SK-N-SH (cell line): Measurements from ENCODE around the gene HSPA4L. TPM values are rescaled to one million over a fixed set of nuclear protein-coding genes. Genes with fewer than 3 reads are reported as not detected.
A peak's percentile ranks its signal among the peaks of the same experiment; 100 is the strongest.

Source experiments
- CTCF ChIA-PET: fragments of 300-600, 350-600 bp; formaldehyde crosslinking; extraction: SDS; loops from one replicate; lab custom pipeline; 2021; lab: Yijun Ruan, JAX
- POLR2A ChIA-PET: fragments of 350-600 bp; sonication (Branson Sonifier 250); formaldehyde crosslinking; extraction: SDS; loops from one replicate; lab custom pipeline; 2020; ENCODE audit warnings: antibody characterized with exemption, inconsistent platforms; lab: Yijun Ruan, JAX
- DNase-seq: peaks from one replicate; pipeline ENCODE4 v3.0.0; 2012
- H2AFZ ChIP-seq: fragments of 200-600 bp; sonication (generic); 2 replicates; pipeline ENCODE4 v1.8.1; 2016; ENCODE audit warnings: antibody characterized with exemption, mild to moderate bottlenecking, low read depth
- H3F3A ChIP-seq: fragments of 200-600 bp; sonication (generic); replicated peaks from 2 replicates; pipeline ENCODE3; 2016; ENCODE audit warnings: antibody characterized with exemption, mild to moderate bottlenecking; ENCODE audit not compliant: insufficient read depth
- H3K27ac ChIP-seq, 2 experiments: fragments of 200-500 bp in 1 of 2; fragments of 200-600 bp in 1 of 2; sonication (Bioruptor generic) in 1 of 2; sonication (generic), shearing (Covaris generic) in 1 of 2; 2 replicates each; pipeline versions ENCODE4 v1.5.1 to v1.6.1; 2014 to 2016; ENCODE audit warnings: low read depth in 2 of 2, inconsistent platforms in 1 of 2, low read length in 1 of 2, mild to moderate bottlenecking in 1 of 2, mixed read lengths in 1 of 2
- H3K27me3 ChIP-seq: fragments of 200-600 bp; sonication (generic), shearing (Covaris generic); 2 replicates; pipeline ENCODE4 v1.6.1; 2016; ENCODE audit warnings: mixed run types; ENCODE audit not compliant: insufficient read depth
- H3K36me3 ChIP-seq, 2 experiments: fragments of 200-500 bp in 1 of 2; fragments of 200-600 bp in 1 of 2; sonication (Bioruptor generic) in 1 of 2; sonication (generic) in 1 of 2; replicated peaks in 1 of 2; 2 replicates each; pipeline versions ENCODE3 to v1.5.1; 2014 to 2016; ENCODE audit warnings: low read length in 1 of 2, mild to moderate bottlenecking in 1 of 2; ENCODE audit not compliant: insufficient read depth in 2 of 2, control insufficient read depth in 1 of 2
- H3K4me1 ChIP-seq, 2 experiments: fragments of 200-500 bp in 1 of 2; fragments of 200-600 bp in 1 of 2; sonication (Bioruptor generic) in 1 of 2; sonication (generic), shearing (Covaris generic) in 1 of 2; 2 replicates each; pipeline versions ENCODE4 v1.5.1 to v1.6.1; 2014 to 2016; ENCODE audit warnings: low read depth in 1 of 2, low read length in 1 of 2, mixed run types in 1 of 2; ENCODE audit not compliant: insufficient read depth in 2 of 2, control insufficient read depth in 1 of 2
- H3K4me2 ChIP-seq: fragments of 200-600 bp; sonication (generic), shearing (Covaris generic); 2 replicates; pipeline ENCODE4 v1.6.1; 2017; ENCODE audit warnings: mixed run types
- H3K4me3 ChIP-seq, 2 experiments: fragments of 200-500 bp in 1 of 2; fragments of 200-600 bp in 1 of 2; sonication (Bioruptor generic) in 1 of 2; sonication (generic), shearing (Covaris generic) in 1 of 2; 2 replicates each; pipeline versions ENCODE4 v1.5.1 to v1.8.1; 2014 to 2016; ENCODE audit warnings: low read depth in 2 of 2, inconsistent platforms in 1 of 2, low read length in 1 of 2, mild to moderate bottlenecking in 1 of 2, mixed read lengths in 1 of 2, moderate library complexity in 1 of 2
- H3K79me2 ChIP-seq: fragments of 200-600 bp; sonication (generic); 2 replicates; pipeline ENCODE4 v1.8.1; 2017; ENCODE audit warnings: mild to moderate bottlenecking; ENCODE audit not compliant: insufficient read depth
- H3K9ac ChIP-seq: fragments of 200-600 bp; sonication (generic); 2 replicates; pipeline ENCODE4 v1.6.1; 2017; ENCODE audit warnings: mixed run types
- H3K9me2 ChIP-seq: fragments of 200-600 bp; sonication (generic); 2 replicates; pipeline ENCODE4 v1.6.1; 2017; ENCODE audit warnings: mixed run types
- H3K9me3 ChIP-seq: fragments of 200-600 bp; sonication (generic); 2 replicates; pipeline ENCODE4 v1.6.1; 2017; ENCODE audit warnings: mixed run types, mild to moderate bottlenecking, moderate library complexity
- H4K20me1 ChIP-seq: fragments of 200-600 bp; sonication (generic); 2 replicates; pipeline ENCODE4 v1.6.1; 2017; ENCODE audit warnings: mild to moderate bottlenecking, mixed run types; ENCODE audit not compliant: insufficient read depth
- FOSL2 ChIP-seq: IDR thresholded peaks from 2 replicates; pipeline ENCODE4 v1.4.0; 2012; ENCODE audit warnings: low read depth, mild to moderate bottlenecking, moderate library complexity, borderline replicate concordance
- FOXM1 ChIP-seq: IDR thresholded peaks from 2 replicates; pipeline ENCODE4 v1.4.0; 2012; ENCODE audit warnings: low read depth, mild to moderate bottlenecking
- GABPA ChIP-seq: IDR thresholded peaks from 2 replicates; pipeline ENCODE4 v1.4.0; 2012; ENCODE audit warnings: low read depth, mild to moderate bottlenecking
- GATA2 ChIP-seq: sonication (generic); formaldehyde crosslinking; IDR thresholded peaks from 2 replicates; pipeline ENCODE4 v1.5.0; 2020; ENCODE audit warnings: mild to moderate bottlenecking, missing genetic modification reagents
- MAX ChIP-seq: IDR thresholded peaks from 2 replicates; pipeline ENCODE4 v1.4.0; 2012; ENCODE audit warnings: low read depth
- MEF2A ChIP-seq: IDR thresholded peaks from 2 replicates; pipeline ENCODE4 v1.4.0; 2012; ENCODE audit warnings: low read depth, borderline replicate concordance
- POLR2AphosphoS5 ChIP-seq: IDR thresholded peaks from 2 replicates; pipeline ENCODE4 v1.6.1; 2012; ENCODE audit warnings: low read depth, low read length
- RAD21 ChIP-seq: IDR thresholded peaks from 2 replicates; pipeline ENCODE4 v1.6.1; 2012; ENCODE audit warnings: mild to moderate bottlenecking, low read length
- SMC3 ChIP-seq: IDR thresholded peaks from 2 replicates; pipeline ENCODE4 v1.6.1; 2012; ENCODE audit warnings: low read depth, low read length, improper control_type of control experiment
- WGBS: methylation state at CpG from one replicate; pipeline ENCODE4 v1.1.6; 2017; ENCODE audit warnings: low lambda C conversion rate; 5-methylcytosine and 5-hydroxymethylcytosine counted together
- polyA plus RNA-seq, 3 experiments: library from polyadenylated mRNA; depleted of rRNA; stranded (reverse); fragments of >200 nt; gene quantifications; 2 replicates each; pipeline ENCODE4 v1.2.3, GENCODE V29; 2012
- TF ChIP-seq, protein P1 (sequence below): fragments of 200-600 bp; sonication (generic); IDR thresholded peaks from 2 replicates; pipeline ENCODE4 v1.6.1; 2017; ENCODE audit warnings: antibody characterized with exemption, mild to moderate bottlenecking, moderate library complexity
- TF ChIP-seq, protein P2 (sequence below): IDR thresholded peaks from 2 replicates; pipeline ENCODE4 v1.6.1; 2012; ENCODE audit warnings: mild to moderate bottlenecking, low read depth, low read length, moderate library complexity

Gene HSPA4L
- polyA plus RNA-seq, 1 of the 3 experiments (the other 2 are of a cell fraction): 1.6 TPM

DNA sequence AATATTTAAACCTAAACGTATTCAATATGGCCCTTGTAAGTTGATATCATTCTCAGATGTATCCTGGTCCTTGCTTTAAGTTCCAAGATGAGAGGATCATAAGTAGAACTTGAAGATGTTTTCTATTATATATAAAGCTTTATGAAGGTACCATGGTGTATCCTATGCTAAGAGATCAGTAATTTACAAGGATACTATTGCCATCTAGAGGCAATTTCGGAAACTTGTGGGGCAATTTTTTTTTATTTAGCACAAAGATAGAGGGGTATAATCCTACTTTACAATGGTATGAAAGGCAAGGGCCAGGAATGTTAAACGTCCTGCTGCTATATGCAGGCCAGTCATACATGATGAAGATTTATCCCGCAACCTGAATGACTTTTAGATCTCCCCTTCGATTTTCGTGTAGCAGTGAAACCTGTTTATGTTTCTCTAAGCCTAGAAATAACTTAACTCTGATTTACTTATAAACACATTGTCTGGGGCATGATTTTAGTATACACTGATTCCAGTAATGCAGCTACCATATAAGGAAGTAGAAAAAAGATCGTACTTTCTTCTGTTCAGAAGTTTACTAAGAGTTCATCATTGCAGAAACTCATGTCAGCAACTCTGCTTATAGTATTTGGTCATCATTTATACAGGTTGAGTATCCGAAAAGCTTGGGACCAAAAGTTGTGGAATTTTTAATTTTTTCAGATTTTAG lies 49.3 kb upstream of the HSPA4L start:
- no peaks in the 10 kb centered on the region for H4K20me1 ChIP-seq
- no peaks in the 10 kb centered on the region for H3K9me3 ChIP-seq
- H3K4me3 ChIP-seq: no peak overlapping the region
- TF ChIP-seq MAX: no peak
- peak; percentile 80 for TF ChIP-seq RAD21
- TF ChIP-seq FOSL2: no peak
- TF ChIP-seq MEF2A: no peak
- TF ChIP-seq POLR2AphosphoS5: no peak
- TF ChIP-seq FOXM1: no peak
- TF ChIP-seq GATA2 (CRISPR knock-in tag): no peak
- peak; percentile 30 for TF ChIP-seq SMC3
- TF ChIP-seq GABPA: no peak
- TF ChIP-seq, protein P1, sequence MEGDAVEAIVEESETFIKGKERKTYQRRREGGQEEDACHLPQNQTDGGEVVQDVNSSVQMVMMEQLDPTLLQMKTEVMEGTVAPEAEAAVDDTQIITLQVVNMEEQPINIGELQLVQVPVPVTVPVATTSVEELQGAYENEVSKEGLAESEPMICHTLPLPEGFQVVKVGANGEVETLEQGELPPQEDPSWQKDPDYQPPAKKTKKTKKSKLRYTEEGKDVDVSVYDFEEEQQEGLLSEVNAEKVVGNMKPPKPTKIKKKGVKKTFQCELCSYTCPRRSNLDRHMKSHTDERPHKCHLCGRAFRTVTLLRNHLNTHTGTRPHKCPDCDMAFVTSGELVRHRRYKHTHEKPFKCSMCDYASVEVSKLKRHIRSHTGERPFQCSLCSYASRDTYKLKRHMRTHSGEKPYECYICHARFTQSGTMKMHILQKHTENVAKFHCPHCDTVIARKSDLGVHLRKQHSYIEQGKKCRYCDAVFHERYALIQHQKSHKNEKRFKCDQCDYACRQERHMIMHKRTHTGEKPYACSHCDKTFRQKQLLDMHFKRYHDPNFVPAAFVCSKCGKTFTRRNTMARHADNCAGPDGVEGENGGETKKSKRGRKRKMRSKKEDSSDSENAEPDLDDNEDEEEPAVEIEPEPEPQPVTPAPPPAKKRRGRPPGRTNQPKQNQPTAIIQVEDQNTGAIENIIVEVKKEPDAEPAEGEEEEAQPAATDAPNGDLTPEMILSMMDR: peak; percentile 78
- no peak overlapping the region for H3K27ac ChIP-seq
- H3K9me2 ChIP-seq: no peaks in the 10 kb centered on the region
- POLR2A ChIA-PET: no interaction called here
- no peaks in the 10 kb centered on the region for H3K27me3 ChIP-seq
- H3F3A ChIP-seq: no peaks in the 10 kb centered on the region
- CTCF ChIA-PET: interaction anchor here (0.5 to 3.9 kb wide), 51 partner anchors 10 to 1015 kb away, joined by 3 to 104 read pairs (median 4); partner anchors contain the start of gene INTU
- H3K4me2 ChIP-seq: no peak overlapping the region
- H3K36me3 ChIP-seq: no peaks in the 10 kb centered on the region
- H3K79me2 ChIP-seq: no peaks in the 10 kb centered on the region
- no peak overlapping the region for H2AFZ ChIP-seq
- WGBS: 18% methylated on average over 8 of the region's 8 CpGs
- H3K4me1 ChIP-seq: no peaks in the 10 kb centered on the region
- peak; percentile 72 for DNase-seq
- no peak overlapping the region for H3K9ac ChIP-seq

DNA sequence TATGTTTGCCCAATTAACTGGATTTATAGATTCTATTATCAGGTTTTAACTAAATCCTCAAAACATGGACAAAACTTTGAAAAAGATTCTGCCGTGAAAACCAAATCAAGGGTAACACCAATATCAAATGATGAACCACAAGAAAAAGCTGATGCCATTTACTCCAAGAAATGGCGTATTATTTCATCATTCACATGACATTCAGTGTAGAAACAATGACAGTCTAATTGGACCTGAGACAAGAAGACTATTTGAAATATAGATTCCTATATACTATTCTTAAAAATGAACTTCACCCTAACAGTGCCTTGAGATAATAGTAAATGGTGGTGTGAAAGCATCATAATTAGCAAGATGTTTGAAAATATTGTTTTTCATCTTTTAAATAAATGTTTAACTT lies 47.1 kb upstream of the HSPA4L start:
- TF ChIP-seq, protein P2, sequence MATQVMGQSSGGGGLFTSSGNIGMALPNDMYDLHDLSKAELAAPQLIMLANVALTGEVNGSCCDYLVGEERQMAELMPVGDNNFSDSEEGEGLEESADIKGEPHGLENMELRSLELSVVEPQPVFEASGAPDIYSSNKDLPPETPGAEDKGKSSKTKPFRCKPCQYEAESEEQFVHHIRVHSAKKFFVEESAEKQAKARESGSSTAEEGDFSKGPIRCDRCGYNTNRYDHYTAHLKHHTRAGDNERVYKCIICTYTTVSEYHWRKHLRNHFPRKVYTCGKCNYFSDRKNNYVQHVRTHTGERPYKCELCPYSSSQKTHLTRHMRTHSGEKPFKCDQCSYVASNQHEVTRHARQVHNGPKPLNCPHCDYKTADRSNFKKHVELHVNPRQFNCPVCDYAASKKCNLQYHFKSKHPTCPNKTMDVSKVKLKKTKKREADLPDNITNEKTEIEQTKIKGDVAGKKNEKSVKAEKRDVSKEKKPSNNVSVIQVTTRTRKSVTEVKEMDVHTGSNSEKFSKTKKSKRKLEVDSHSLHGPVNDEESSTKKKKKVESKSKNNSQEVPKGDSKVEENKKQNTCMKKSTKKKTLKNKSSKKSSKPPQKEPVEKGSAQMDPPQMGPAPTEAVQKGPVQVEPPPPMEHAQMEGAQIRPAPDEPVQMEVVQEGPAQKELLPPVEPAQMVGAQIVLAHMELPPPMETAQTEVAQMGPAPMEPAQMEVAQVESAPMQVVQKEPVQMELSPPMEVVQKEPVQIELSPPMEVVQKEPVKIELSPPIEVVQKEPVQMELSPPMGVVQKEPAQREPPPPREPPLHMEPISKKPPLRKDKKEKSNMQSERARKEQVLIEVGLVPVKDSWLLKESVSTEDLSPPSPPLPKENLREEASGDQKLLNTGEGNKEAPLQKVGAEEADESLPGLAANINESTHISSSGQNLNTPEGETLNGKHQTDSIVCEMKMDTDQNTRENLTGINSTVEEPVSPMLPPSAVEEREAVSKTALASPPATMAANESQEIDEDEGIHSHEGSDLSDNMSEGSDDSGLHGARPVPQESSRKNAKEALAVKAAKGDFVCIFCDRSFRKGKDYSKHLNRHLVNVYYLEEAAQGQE: no peak
- Histone ChIP-seq H3K36me3 (no peaks in the 10 kb centered on the region), H3F3A (no peaks in the 10 kb centered on the region), H4K20me1 (no peaks in the 10 kb centered on the region), H3K9me2 (no peaks in the 10 kb centered on the region), H3K79me2 (no peaks in the 10 kb centered on the region), H3K4me1 (no peaks in the 10 kb centered on the region), H3K27ac (no peak overlapping the region), H3K4me2 (no peak overlapping the region), H3K9me3 (no peaks in the 10 kb centered on the region), H2AFZ (no peak overlapping the region), H3K9ac (no peak overlapping the region), H3K4me3 (no peak overlapping the region), H3K27me3 (no peaks in the 10 kb centered on the region)
- ChIA-PET POLR2A (no interaction called here), CTCF (interaction anchor here (1.4 kb wide), 1 partner anchor 132 kb away, joined by 4 read pairs; no protein-coding TSS in a partner anchor)
- no peak for DNase-seq
- WGBS: 87% methylated on average over 2 of the region's 2 CpGs
